GM23338 (cell line): Measurements from ENCODE around the gene NRCAM. TPM values are rescaled to one million over a fixed set of nuclear protein-coding genes. Genes with fewer than 3 reads are reported as not detected.

Experiments
- ATAC-seq: fragments of 200-7000 bp; cut with Tn5 transposase; 3 replicates; pipeline ENCODE4 v1.9.1; 2020
- DNase-seq: peaks from one replicate; pipeline ENCODE4 v3.0.0-alpha.2; 2015; ENCODE audit warnings: low spot score
- H2AFZ ChIP-seq: fragments of 200-600 bp; sonication (generic); 2 replicates; pipeline ENCODE4 v1.8.0; 2016; ENCODE audit warnings: antibody characterized with exemption, mild to moderate bottlenecking, moderate library complexity
- H3F3A ChIP-seq: fragments of 200-600 bp; sonication (generic); replicated peaks from 2 replicates; pipeline ENCODE4 v1.8.0; 2017; ENCODE audit warnings: antibody characterized with exemption, mixed run types, low read depth
- H3K27ac ChIP-seq: fragments of 200-600 bp; sonication (generic); 2 replicates; pipeline ENCODE4 v1.6.1; 2016; ENCODE audit warnings: low read depth
- H3K27me3 ChIP-seq: fragments of 200-600 bp; sonication (generic); 2 replicates; pipeline ENCODE4 v1.8.0; 2016; ENCODE audit warnings: mild to moderate bottlenecking, mixed run types, moderate library complexity; ENCODE audit not compliant: insufficient read depth
- H3K36me3 ChIP-seq: fragments of 200-600 bp; sonication (generic); 2 replicates; pipeline ENCODE4 v1.8.0; 2016; ENCODE audit warnings: mild to moderate bottlenecking; ENCODE audit not compliant: insufficient read depth
- H3K4me1 ChIP-seq: fragments of 200-600 bp; sonication (generic); 2 replicates; pipeline ENCODE4 v1.8.0; 2016; ENCODE audit warnings: mild to moderate bottlenecking, moderate library complexity; ENCODE audit not compliant: insufficient read depth
- H3K4me2 ChIP-seq: fragments of 200-600 bp; sonication (generic); 2 replicates; pipeline ENCODE4 v1.7.1; 2017; ENCODE audit warnings: mixed run types
- H3K4me3 ChIP-seq: fragments of 200-600 bp; sonication (generic); 2 replicates; pipeline ENCODE4 v1.6.1; 2016; ENCODE audit warnings: mixed run types
- H3K79me2 ChIP-seq: fragments of 200-600 bp; sonication (generic); replicated peaks from 2 replicates; pipeline ENCODE4 v1.8.0; 2017; ENCODE audit warnings: mild to moderate bottlenecking; ENCODE audit not compliant: insufficient read depth
- H3K9me2 ChIP-seq: fragments of 200-600 bp; sonication (generic); 2 replicates; pipeline ENCODE4 v1.8.0; 2017; ENCODE audit not compliant: insufficient read depth
- H4K20me1 ChIP-seq: fragments of 200-600 bp; sonication (generic); replicated peaks from 2 replicates; pipeline ENCODE4 v1.8.0; 2017; ENCODE audit warnings: mild to moderate bottlenecking; ENCODE audit not compliant: insufficient read depth
- H3K27ac Mint-ChIP-seq: 2 replicates; pipeline ENCODE4 v1.8.0; 2020; ENCODE audit warnings: inconsistent platforms, mild to moderate bottlenecking, moderate library complexity, mixed read lengths
- H3K27me3 Mint-ChIP-seq: 3 replicates; pipeline ENCODE4 v1.8.0; 2022; ENCODE audit warnings: low read depth, mild to moderate bottlenecking, moderate library complexity, mixed read lengths, inconsistent platforms; ENCODE audit not compliant: insufficient read depth, poor library complexity
- H3K36me3 Mint-ChIP-seq: 3 replicates; pipeline ENCODE4 v1.8.0; 2021; ENCODE audit warnings: low read depth, mild to moderate bottlenecking, inconsistent platforms, moderate library complexity, mixed read lengths
- H3K4me1 Mint-ChIP-seq: 3 replicates; pipeline ENCODE4 v1.8.0; 2020; ENCODE audit warnings: mild to moderate bottlenecking, inconsistent platforms, mixed read lengths
- H3K4me3 Mint-ChIP-seq: 3 replicates; pipeline ENCODE4 v1.8.0; 2021; ENCODE audit warnings: moderate library complexity, mild to moderate bottlenecking, inconsistent platforms, mixed read lengths
- H3K9me3 Mint-ChIP-seq: 3 replicates; pipeline ENCODE4 v1.8.0; 2020; ENCODE audit warnings: moderate library complexity, mild to moderate bottlenecking, inconsistent platforms, mixed read lengths
- CREB1 ChIP-seq: fragments of 250-450 bp; sonication (Bioruptor Pico); IDR thresholded peaks from 2 replicates; pipeline ENCODE4 v1.5.0; 2020; ENCODE audit warnings: low read depth, mild to moderate bottlenecking, moderate library complexity
- ETS1 ChIP-seq: IDR thresholded peaks from 2 replicates; pipeline ENCODE4 v1.6.1; 2016; ENCODE audit warnings: antibody characterized with exemption
- EZH2 ChIP-seq: fragments of 200-600 bp; sonication (generic); IDR thresholded peaks from one replicate; pipeline ENCODE4 v1.8.0; 2017; ENCODE audit warnings: antibody characterized with exemption, mild to moderate bottlenecking, low read depth; ENCODE audit not compliant: unreplicated experiment
- EZH2phosphoT487 ChIP-seq: fragments of 200-600 bp; sonication (generic); IDR thresholded peaks from one replicate; pipeline ENCODE4 v1.8.1; 2018; ENCODE audit warnings: antibody characterized with exemption; ENCODE audit not compliant: unreplicated experiment
- STAT1 ChIP-seq: IDR thresholded peaks from one replicate; pipeline ENCODE4 v1.6.1; 2016; ENCODE audit warnings: antibody characterized with exemption; ENCODE audit not compliant: unreplicated experiment
- polyA plus RNA-seq: library from polyadenylated mRNA; unstranded; fragments of >200 nt; fragmentation: Nextera tagmentation; extraction: Ambion mirVana; gene quantifications from 2 replicates; pipeline ENCODE4 v1.2.1, GENCODE V29; 2016
- total RNA-seq: library from RNA; depleted of rRNA; stranded (reverse); fragments of >200 nt; shearing (Covaris generic); gene quantifications from 2 replicates; pipeline ENCODE4 v1.2.3, GENCODE V29; 2014
- TF ChIP-seq, protein P1 (sequence below): fragments of 250-450 bp; sonication (Bioruptor Pico); IDR thresholded peaks from 2 replicates; pipeline ENCODE4 v1.5.0; 2020; ENCODE audit warnings: mild to moderate bottlenecking, moderate library complexity

The NRCAM gene
- total and polyA plus RNA-seq, 2 experiments from 2014 or later = 2.5 to 6.8 TPM

- Mint-ChIP-seq H3K27ac (no peak overlapping the region), H3K36me3 (peaks cover 6% of the 10 kb centered on the region; the same call in 2 of the 3 replicates)
- H3K4me2 ChIP-seq = no peak overlapping the region
These were observed 25.1 kb downstream of the NRCAM start for GRCh38 chr7:108431099-108431498.

More at GRCh38 chr7:108431099-108431498, 25.1 kb downstream of the NRCAM start:
- ATAC-seq (no peak), DNase-seq (no peak)
- Histone ChIP-seq H4K20me1 (no peaks in the 10 kb centered on the region), H3K27me3 (no peaks in the 10 kb centered on the region), H3K4me3 (no peak overlapping the region), H3K36me3 (no peaks in the 10 kb centered on the region), H3K4me1 (no peaks in the 10 kb centered on the region), H3K27ac (no peak overlapping the region), H2AFZ (no peak overlapping the region), H3K9me2 (no peaks in the 10 kb centered on the region), H3F3A (no peaks in the 10 kb centered on the region), H3K79me2 (no peaks in the 10 kb centered on the region)
- no peaks in the 10 kb centered on the region for H3K4me1 Mint-ChIP-seq
- H3K4me3 Mint-ChIP-seq = no peak overlapping the region
- peaks cover 3% of the 10 kb centered on the region; the same call in 1 of the 3 replicates for H3K9me3 Mint-ChIP-seq
- TF ChIP-seq ETS1 (no peak), EZH2 (no peak), CREB1 (CRISPR knock-in tag) (no peak), EZH2phosphoT487 (no peak), STAT1 (no peak)
- TF ChIP-seq, protein P1, sequence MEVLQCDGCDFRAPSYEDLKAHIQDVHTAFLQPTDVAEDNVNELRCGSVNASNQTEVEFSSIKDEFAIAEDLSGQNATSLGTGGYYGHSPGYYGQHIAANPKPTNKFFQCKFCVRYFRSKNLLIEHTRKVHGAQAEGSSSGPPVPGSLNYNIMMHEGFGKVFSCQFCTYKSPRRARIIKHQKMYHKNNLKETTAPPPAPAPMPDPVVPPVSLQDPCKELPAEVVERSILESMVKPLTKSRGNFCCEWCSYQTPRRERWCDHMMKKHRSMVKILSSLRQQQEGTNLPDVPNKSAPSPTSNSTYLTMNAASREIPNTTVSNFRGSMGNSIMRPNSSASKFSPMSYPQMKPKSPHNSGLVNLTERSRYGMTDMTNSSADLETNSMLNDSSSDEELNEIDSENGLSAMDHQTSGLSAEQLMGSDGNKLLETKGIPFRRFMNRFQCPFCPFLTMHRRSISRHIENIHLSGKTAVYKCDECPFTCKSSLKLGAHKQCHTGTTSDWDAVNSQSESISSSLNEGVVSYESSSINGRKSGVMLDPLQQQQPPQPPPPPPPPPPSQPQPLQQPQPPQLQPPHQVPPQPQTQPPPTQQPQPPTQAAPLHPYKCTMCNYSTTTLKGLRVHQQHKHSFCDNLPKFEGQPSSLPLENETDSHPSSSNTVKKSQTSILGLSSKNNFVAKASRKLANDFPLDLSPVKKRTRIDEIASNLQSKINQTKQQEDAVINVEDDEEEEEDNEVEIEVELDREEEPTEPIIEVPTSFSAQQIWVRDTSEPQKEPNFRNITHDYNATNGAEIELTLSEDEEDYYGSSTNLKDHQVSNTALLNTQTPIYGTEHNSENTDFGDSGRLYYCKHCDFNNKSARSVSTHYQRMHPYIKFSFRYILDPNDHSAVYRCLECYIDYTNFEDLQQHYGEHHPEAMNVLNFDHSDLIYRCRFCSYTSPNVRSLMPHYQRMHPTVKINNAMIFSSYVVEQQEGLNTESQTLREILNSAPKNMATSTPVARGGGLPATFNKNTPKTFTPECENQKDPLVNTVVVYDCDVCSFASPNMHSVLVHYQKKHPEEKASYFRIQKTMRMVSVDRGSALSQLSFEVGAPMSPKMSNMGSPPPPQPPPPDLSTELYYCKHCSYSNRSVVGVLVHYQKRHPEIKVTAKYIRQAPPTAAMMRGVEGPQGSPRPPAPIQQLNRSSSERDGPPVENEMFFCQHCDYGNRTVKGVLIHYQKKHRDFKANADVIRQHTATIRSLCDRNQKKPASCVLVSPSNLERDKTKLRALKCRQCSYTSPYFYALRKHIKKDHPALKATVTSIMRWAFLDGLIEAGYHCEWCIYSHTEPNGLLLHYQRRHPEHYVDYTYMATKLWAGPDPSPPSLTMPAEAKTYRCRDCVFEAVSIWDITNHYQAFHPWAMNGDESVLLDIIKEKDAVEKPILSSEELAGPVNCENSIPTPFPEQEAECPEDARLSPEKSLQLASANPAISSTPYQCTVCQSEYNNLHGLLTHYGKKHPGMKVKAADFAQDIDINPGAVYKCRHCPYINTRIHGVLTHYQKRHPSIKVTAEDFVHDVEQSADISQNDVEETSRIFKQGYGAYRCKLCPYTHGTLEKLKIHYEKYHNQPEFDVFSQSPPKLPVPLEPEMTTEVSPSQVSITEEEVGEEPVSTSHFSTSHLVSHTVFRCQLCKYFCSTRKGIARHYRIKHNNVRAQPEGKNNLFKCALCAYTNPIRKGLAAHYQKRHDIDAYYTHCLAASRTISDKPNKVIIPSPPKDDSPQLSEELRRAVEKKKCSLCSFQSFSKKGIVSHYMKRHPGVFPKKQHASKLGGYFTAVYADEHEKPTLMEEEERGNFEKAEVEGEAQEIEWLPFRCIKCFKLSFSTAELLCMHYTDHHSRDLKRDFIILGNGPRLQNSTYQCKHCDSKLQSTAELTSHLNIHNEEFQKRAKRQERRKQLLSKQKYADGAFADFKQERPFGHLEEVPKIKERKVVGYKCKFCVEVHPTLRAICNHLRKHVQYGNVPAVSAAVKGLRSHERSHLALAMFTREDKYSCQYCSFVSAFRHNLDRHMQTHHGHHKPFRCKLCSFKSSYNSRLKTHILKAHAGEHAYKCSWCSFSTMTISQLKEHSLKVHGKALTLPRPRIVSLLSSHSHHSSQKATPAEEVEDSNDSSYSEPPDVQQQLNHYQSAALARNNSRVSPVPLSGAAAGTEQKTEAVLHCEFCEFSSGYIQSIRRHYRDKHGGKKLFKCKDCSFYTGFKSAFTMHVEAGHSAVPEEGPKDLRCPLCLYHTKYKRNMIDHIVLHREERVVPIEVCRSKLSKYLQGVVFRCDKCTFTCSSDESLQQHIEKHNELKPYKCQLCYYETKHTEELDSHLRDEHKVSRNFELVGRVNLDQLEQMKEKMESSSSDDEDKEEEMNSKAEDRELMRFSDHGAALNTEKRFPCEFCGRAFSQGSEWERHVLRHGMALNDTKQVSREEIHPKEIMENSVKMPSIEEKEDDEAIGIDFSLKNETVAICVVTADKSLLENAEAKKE (CRISPR knock-in tag) = no peak
- H3K27me3 Mint-ChIP-seq = peaks cover 2% of the 10 kb centered on the region
